NB4 (cell line): ENCODE data around the gene MTHFD2L.

Experiments
- POLR2A ChIP-seq: IDR thresholded peaks from 2 replicates; pipeline ENCODE4 v1.6.1; 2011; ENCODE audit warnings: mild to moderate bottlenecking; ENCODE audit not compliant: insufficient read length; ENCODE audit errors: extremely low read depth
- TF ChIP-seq, protein P1 (sequence below): IDR thresholded peaks from one replicate; pipeline ENCODE4 v1.5.1; 2012; ENCODE audit warnings: low read depth, low read length
- TF ChIP-seq, protein P2 (sequence below): IDR thresholded peaks from 2 replicates; pipeline ENCODE4 v1.6.1; 2011; ENCODE audit warnings: low read depth, low read length

- TF ChIP-seq, protein P1, sequence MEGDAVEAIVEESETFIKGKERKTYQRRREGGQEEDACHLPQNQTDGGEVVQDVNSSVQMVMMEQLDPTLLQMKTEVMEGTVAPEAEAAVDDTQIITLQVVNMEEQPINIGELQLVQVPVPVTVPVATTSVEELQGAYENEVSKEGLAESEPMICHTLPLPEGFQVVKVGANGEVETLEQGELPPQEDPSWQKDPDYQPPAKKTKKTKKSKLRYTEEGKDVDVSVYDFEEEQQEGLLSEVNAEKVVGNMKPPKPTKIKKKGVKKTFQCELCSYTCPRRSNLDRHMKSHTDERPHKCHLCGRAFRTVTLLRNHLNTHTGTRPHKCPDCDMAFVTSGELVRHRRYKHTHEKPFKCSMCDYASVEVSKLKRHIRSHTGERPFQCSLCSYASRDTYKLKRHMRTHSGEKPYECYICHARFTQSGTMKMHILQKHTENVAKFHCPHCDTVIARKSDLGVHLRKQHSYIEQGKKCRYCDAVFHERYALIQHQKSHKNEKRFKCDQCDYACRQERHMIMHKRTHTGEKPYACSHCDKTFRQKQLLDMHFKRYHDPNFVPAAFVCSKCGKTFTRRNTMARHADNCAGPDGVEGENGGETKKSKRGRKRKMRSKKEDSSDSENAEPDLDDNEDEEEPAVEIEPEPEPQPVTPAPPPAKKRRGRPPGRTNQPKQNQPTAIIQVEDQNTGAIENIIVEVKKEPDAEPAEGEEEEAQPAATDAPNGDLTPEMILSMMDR, result no peak
- TF ChIP-seq POLR2A, result no peak
- TF ChIP-seq, protein P2, sequence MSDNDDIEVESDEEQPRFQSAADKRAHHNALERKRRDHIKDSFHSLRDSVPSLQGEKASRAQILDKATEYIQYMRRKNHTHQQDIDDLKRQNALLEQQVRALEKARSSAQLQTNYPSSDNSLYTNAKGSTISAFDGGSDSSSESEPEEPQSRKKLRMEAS, result no peak
Measured at GRCh38 chr4:74287791-74288190, 129.9 kb downstream of the MTHFD2L start.
